Ovary (tissue), 9 donors: ENCODE measurements around the gene TSPAN5. TPM values are rescaled to one million over a fixed set of nuclear protein-coding genes. Genes with fewer than 3 reads are reported as not detected.
A peak's percentile ranks its signal among the peaks of the same experiment; 100 is the strongest.

Experiments
- DNase-seq, 5 donors: peaks; one replicate each; pipeline ENCODE4 v3.0.0-alpha.2; 2019 to 2020
- H3K27ac ChIP-seq, 2 donors: fragments of 200-600 bp; one replicate each; pipeline versions ENCODE4 v1.5.1 to v1.8.0; 2019 to 2022
- H3K27me3 ChIP-seq: fragments of 200-600 bp; one replicate; pipeline ENCODE4 v1.8.0; 2022
- H3K36me3 ChIP-seq: fragments of 200-600 bp; sonication (generic); one replicate; pipeline ENCODE4 v1.5.1; 2019
- H3K4me1 ChIP-seq: one replicate; pipeline ENCODE4 v1.8.1; 2013; ENCODE audit warnings: mild to moderate bottlenecking, moderate library complexity; ENCODE audit not compliant: insufficient read depth
- H3K4me3 ChIP-seq: fragments of 200-600 bp; sonication (generic); one replicate; pipeline ENCODE4 v1.5.1; 2017
- H3K9me3 ChIP-seq, 2 donors: fragments of 200-600 bp in 1 of 2; sonication (generic) in 1 of 2; one replicate each; pipeline versions ENCODE4 v1.5.1 to v1.8.1; 2013 to 2019; ENCODE audit warnings: mild to moderate bottlenecking in 1 of 2, moderate library complexity in 1 of 2
- CTCF ChIP-seq, 3 donors: fragments of 450-650 bp in 2 of 3; fragments of 200-600 bp in 1 of 3; IDR thresholded peaks; one replicate each; pipeline versions ENCODE4 v1.5.1 to v1.8.0; 2016 to 2022; ENCODE audit warnings: antibody characterized with exemption in 3 of 3, mild to moderate bottlenecking in 1 of 3
- EP300 ChIP-seq: sonication (generic); formaldehyde crosslinking; IDR thresholded peaks from one replicate; pipeline ENCODE4 v1.6.1; 2017; ENCODE audit warnings: antibody characterized with exemption
- POLR2A ChIP-seq: fragments of 450-650 bp; IDR thresholded peaks from one replicate; pipeline ENCODE4 v1.6.1; 2017; ENCODE audit warnings: antibody characterized with exemption, mild to moderate bottlenecking, moderate library complexity
- WGBS, 3 donors: extraction: QIAGEN DNeasy Blood & Tissue Kit in 1 of 3; methylation state at CpG; one replicate each; pipeline versions ENCODE4 v1.1.5 to v1.1.7; 2013 to 2017; 5-methylcytosine and 5-hydroxymethylcytosine counted together
- intact Hi-C, 4 donors: fragments of 100-400 bp; cut with DNase I; formaldehyde crosslinking; loops; one replicate each; pipeline versions ENCODE4 v1.11.0 to v1.15.1; 2022 to 2023
- polyA plus RNA-seq, 2 donors: library from polyadenylated mRNA; stranded (reverse); fragments of 200-250 nt in 1 of 2; fragments of 350-450 nt in 1 of 2; fragmentation: Illumina TruSeq in 1 of 2; extraction: RNeasy Lipid Tissue Mini Kit (QIAGEN cat#74804) in 1 of 2; gene quantifications; one replicate each; pipeline ENCODE4 v1.2.3, GENCODE V29; 2013 to 2014
- total RNA-seq, 7 donors: library from RNA; depleted of rRNA in 2 of 7; stranded (reverse); fragments of >200 nt in 2 of 7; fragmentation: NEBNext Ultra II Directional in 3 of 7; extraction: Animal tissue kit (Norgen Biotek cat#: 25700) in 3 of 7; gene quantifications; one replicate each; pipeline versions ENCODE4 v1.1.0 to v1.2.4, GENCODE V29; 2016 to 2023
- donor health status: DM: no; HTN: no; CAD: no; lungs with moderate emphysema.
- donor health status: DM: no; HTN: no; CAD: no.
- donor health status: Bipolar disorder and iron deficiency.
- donor health status: DM: yes; HTN: yes; CAD: no.
- donor health status: DM: no; HTN: no; CAD: no.
- donor health status: DM: yes; HTN: yes; CAD: no.

TSPAN5 gene
- total and polyA plus RNA-seq, 9 donors, result 34.0 to 69.5 (median 48.2) TPM

GRCh38 chr4:98599617-98600205, 58.7 kb downstream of the TSPAN5 start:
- Histone ChIP-seq H3K36me3 (no peaks in the 10 kb centered on the region), H3K27me3 (no peaks in the 10 kb centered on the region), H3K27ac (no peak overlapping the region), H3K9me3 (no peaks in the 10 kb centered on the region), H3K4me3 (no peak overlapping the region), H3K4me1 (no peaks in the 10 kb centered on the region)
- TF ChIP-seq EP300, result no peak
- no peak for TF ChIP-seq POLR2A
- no peak for TF ChIP-seq CTCF (IDR thresholded peaks at IDR 0.05)
- 49 to 98% (median 94%) methylated on average over 2 of the region's 2 CpGs for WGBS, 3 donors
- no peak for DNase-seq
- intact Hi-C loops, result no loop called here

GRCh38 chr4:98586962-98587354, 71.5 kb downstream of the TSPAN5 start:
- Histone ChIP-seq H3K9me3 (no peaks in the 10 kb centered on the region), H3K27ac (peak overlapping the region in 1 of 2 donors; percentile 57), H3K36me3 (no peaks in the 10 kb centered on the region), H3K27me3 (no peaks in the 10 kb centered on the region), H3K4me3 (no peak overlapping the region), H3K4me1 (peaks cover 15% of the 10 kb centered on the region)
- intact Hi-C loops, result no loop called here
- no peak for TF ChIP-seq POLR2A
- no peak for TF ChIP-seq EP300
- no peak for TF ChIP-seq CTCF (IDR thresholded peaks at IDR 0.05)
- WGBS, 3 donors, result 36 to 54% (median 42%) methylated on average over 6 of the region's 6 CpGs
- DNase-seq, result no peak

GRCh38 chr4:98586291-98586961, 72.0 kb downstream of the TSPAN5 start:
- Histone ChIP-seq H3K4me3 (no peak overlapping the region), H3K27me3 (no peaks in the 10 kb centered on the region), H3K27ac (peak overlapping the region in 1 of 2 donors; percentile 57), H3K4me1 (peaks cover 15% of the 10 kb centered on the region), H3K36me3 (no peaks in the 10 kb centered on the region), H3K9me3 (no peaks in the 10 kb centered on the region)
- intact Hi-C loops, result no loop called here
- WGBS, 3 donors, result 15 to 27% (median 26%) methylated on average over 5 of the region's 5 CpGs
- no peak for TF ChIP-seq EP300
- TF ChIP-seq POLR2A, result no peak
- TF ChIP-seq CTCF (IDR thresholded peaks at IDR 0.05), result no peak
- no peak for DNase-seq

GRCh38 chr4:98585596-98585995, 72.8 kb downstream of the TSPAN5 start:
- Histone ChIP-seq H3K4me3 (no peak overlapping the region), H3K4me1 (peaks cover 16% of the 10 kb centered on the region), H3K9me3 (no peaks in the 10 kb centered on the region), H3K36me3 (no peaks in the 10 kb centered on the region), H3K27ac (peak overlapping the region in 1 of 2 donors; percentile 57), H3K27me3 (no peaks in the 10 kb centered on the region)
- no peak for DNase-seq
- whole genome bisulfite sequencing, 3 donors, result 59 to 66% (median 63%) methylated on average over 2 of the region's 2 CpGs
- intact Hi-C loops, result no loop called here
- TF ChIP-seq CTCF (IDR thresholded peaks at IDR 0.05), result no peak
- no peak for TF ChIP-seq POLR2A
- no peak for TF ChIP-seq EP300
